GM12872 (cell line): Measurements from ENCODE around the gene HERPUD2.

Experiments used
- TF ChIP-seq, protein P1 (sequence below): IDR thresholded peaks from 3 replicates; pipeline ENCODE4 v1.5.1; 2011; ENCODE audit warnings: low read depth, mild to moderate bottlenecking, low read length, moderate library complexity; ENCODE audit not compliant: insufficient read depth

The HERPUD2 gene

DNA sequence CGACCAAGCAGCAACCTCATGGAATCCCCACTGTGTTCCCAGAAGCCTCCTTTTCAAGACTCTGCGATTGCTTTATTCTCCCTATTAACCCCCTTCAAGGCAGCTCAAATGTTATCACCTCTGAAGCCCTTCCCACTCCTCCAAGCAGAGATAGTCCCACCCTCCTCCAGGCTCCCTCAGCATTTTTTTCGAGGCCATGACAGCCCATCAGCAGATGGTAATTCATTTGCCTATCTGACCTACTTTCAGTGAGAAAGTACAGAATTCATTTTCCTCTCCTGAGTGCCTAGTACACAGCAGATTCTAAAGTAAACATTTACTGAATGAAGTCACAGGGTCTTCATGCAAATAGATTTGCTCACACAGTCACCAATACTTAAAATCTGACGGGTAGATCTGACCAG lies 47.8 kb downstream of the HERPUD2 start:
- TF ChIP-seq, protein P1, sequence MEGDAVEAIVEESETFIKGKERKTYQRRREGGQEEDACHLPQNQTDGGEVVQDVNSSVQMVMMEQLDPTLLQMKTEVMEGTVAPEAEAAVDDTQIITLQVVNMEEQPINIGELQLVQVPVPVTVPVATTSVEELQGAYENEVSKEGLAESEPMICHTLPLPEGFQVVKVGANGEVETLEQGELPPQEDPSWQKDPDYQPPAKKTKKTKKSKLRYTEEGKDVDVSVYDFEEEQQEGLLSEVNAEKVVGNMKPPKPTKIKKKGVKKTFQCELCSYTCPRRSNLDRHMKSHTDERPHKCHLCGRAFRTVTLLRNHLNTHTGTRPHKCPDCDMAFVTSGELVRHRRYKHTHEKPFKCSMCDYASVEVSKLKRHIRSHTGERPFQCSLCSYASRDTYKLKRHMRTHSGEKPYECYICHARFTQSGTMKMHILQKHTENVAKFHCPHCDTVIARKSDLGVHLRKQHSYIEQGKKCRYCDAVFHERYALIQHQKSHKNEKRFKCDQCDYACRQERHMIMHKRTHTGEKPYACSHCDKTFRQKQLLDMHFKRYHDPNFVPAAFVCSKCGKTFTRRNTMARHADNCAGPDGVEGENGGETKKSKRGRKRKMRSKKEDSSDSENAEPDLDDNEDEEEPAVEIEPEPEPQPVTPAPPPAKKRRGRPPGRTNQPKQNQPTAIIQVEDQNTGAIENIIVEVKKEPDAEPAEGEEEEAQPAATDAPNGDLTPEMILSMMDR = no peak

DNA sequence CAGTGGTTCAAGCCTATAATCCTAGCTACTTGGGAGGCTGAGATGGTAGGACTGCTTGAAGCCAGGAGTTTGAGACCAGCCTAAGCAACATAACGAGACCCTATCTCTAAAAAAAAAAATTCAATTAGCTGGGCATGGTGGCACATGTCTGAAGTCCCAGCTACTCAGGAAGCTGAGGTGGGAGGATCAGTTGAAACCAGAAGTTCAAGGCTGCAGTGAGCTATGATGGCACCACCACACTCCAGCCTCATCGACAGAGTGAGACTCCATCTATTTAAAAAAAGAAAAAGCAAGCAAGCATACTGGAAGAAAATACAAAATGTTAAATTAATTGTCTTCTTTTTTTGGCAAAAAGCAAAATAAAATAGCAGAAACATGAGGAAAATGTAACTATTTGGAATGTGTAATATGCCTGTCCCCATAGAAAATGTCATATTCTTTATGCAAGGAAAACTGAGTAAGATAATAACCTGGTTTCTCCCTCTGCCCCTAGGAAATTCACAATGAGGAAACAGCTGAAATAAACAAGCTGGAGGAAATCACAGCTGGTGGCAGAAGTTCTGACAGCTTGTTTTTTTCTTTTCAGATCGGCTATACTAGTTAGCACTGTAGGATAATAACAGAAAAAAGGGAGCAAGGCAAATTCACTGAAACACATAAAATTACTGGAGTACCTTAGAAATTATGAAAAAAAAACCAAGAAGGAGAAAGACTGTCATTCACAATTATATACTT lies 48.5 kb downstream of the HERPUD2 start:
- TF ChIP-seq, protein P1 = no peak

- TF ChIP-seq, protein P1 = no peak
These were observed 49.2 kb downstream of the HERPUD2 start for GRCh38 chr7:35645691-35646090.

- TF ChIP-seq, protein P1 = no peak
These were observed 64.6 kb downstream of the HERPUD2 start for GRCh38 chr7:35630024-35630972.

DNA sequence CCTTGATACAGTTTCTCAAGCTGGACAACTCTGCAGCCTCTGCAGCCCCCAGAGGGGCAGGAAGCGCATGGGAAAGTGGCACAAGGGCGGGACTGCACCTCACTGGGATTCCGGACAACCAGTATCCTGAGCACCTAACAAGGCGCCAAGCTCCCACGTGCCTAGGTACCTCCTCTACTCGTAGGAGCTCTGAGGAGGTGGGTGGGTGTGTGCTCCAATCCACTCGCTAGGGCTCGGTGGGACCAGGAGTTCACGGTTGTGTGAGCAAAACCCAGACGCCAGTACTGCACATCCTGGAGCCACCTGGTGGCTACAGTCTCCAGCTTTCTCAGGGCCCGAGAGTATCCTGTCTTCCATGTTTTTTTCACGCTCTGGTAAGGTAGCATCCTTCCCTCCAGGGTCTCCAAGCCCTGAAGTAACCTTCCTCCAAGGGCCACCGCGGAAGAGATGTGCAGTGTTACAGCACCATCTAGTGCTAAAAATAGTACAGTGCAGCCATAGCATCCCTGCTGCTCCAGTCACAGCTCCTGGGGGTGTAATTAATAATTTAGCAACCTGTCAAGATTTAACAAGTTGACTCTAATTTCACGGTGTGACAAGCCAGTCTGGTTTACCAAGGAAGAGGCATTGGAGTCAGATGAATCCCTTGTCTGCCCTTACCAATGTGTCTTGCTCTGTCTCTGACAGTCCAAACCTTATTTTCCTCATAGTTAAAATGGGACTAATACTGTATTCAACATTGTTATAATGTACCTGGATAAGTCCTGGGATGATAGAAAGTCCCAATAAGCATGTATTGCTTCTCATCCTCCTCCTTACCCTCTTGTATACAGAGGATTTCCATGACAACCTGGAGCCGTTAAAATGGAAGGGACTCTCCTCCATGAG lies 70.4 kb downstream of the HERPUD2 start:
- TF ChIP-seq, protein P1 = peak; percentile 85

DNA sequence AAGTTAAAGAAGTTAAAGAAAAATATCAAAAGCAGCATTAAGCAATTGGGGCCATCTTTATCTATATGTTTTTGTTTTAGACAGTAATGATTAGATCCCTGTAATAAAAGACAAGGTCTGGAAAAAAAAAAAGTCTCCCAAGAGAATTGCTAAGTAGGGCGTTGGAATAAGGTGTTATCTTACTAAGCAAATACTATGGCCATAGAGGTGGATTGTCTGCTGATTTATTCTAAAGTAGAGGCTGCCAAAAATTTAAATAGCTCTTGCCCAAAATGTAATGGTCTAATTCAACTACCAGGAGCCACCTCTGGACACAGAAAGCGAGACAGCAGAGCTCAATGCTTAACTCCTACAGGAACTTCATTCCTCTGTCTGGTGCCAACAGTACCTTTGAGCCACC lies 71.6 kb downstream of the HERPUD2 start:
- TF ChIP-seq, protein P1 = no peak
